SHP77 treated with DMSO at 0.1 percent for 48 hours (cell line): Measurements from ENCODE around the gene OR8B3.

Experiments used
- DNase-seq: peaks from one replicate; lab custom pipeline; 2025; lab: John Stamatoyannopoulos, UW

Gene OR8B3

DNA sequence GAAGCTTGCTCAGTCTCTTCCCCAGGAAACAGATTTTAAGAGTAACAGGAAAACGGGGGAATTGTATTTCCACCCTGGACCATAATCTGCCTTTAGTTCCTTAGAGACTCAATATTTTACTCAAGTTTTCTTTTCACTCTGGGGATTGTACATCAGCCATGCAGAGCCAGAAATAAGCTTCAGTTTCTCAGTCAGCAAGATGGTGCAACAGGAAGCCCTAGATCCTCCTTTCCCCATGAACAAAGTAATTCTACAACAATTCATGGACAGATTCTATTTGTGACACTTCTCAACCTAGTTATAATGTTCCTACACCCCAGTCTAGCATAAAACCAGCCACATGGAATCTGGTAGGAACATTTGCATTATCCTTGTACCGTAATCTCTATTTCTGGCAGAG lies 39.3 kb downstream of the OR8B3 start:
- no peak for DNase-seq

DNA sequence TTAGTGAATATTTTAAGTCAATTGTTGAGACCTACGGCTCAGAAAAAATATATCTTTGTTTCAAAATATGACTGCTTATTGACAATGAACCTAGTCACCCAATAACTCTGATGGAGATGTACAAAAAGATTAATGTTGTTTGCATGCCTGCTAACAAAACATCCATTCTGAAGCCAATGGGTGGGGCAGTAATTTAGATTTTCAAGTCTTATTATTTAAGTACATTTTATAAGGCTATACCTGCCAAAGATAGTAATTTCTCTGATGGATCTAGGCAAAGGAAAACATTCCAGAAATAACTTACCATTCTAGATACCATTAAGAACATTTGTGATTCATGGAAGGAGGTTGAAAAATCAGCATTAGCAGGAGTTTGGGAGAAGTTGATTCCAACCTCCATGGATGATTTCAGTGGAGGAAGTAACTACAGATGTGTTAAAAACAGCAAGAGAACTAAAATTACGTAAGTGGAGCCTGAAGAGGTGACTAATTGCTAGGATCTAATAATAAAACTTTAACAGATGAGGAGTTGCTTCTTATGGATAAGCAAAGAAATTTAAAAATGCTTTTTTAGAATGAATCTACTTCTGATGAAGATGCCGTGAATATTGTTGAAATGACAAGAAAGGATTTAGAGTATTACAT lies 52.4 kb downstream of the OR8B3 start:
- DNase-seq: no peak
